HEK293T (cell line): ENCODE data around the gene RCAN2.

Experiments
- ARNT ChIP-seq: fragments of 450-650 bp; IDR thresholded peaks from 2 replicates; pipeline ENCODE4 v1.6.1; 2017; ENCODE audit warnings: mild to moderate bottlenecking
- BHLHE40 ChIP-seq: fragments of 450-650 bp; IDR thresholded peaks from 2 replicates; pipeline ENCODE4 v1.6.1; 2016; ENCODE audit warnings: mild to moderate bottlenecking, moderate library complexity, borderline replicate concordance
- CTBP1 ChIP-seq: fragments of 450-650 bp; IDR thresholded peaks from 2 replicates; pipeline ENCODE4 v1.6.1; 2016; ENCODE audit warnings: borderline replicate concordance
- ELF4 ChIP-seq: fragments of 450-650 bp; IDR thresholded peaks from 2 replicates; pipeline ENCODE4 v1.6.1; 2017; ENCODE audit warnings: antibody characterized with exemption
- FOXK2 ChIP-seq: fragments of 450-650 bp; IDR thresholded peaks from 2 replicates; pipeline ENCODE4 v1.6.1; 2016; ENCODE audit warnings: mild to moderate bottlenecking
- FOXM1 ChIP-seq: fragments of 450-650 bp; IDR thresholded peaks from 2 replicates; pipeline ENCODE4 v1.6.1; 2017; ENCODE audit warnings: mild to moderate bottlenecking, borderline replicate concordance
- HDGF ChIP-seq: fragments of 450-650 bp; IDR thresholded peaks from 2 replicates; pipeline ENCODE4 v1.6.1; 2017; ENCODE audit warnings: antibody characterized with exemption, borderline replicate concordance
- LEF1 ChIP-seq: fragments of 450-650 bp; IDR thresholded peaks from 2 replicates; pipeline ENCODE4 v1.6.1; 2017; ENCODE audit warnings: mild to moderate bottlenecking, borderline replicate concordance
- NFRKB ChIP-seq: fragments of 450-650 bp; IDR thresholded peaks from 2 replicates; pipeline ENCODE4 v1.6.1; 2016; ENCODE audit warnings: mild to moderate bottlenecking, moderate library complexity
- PKNOX1 ChIP-seq: fragments of 450-650 bp; IDR thresholded peaks from 2 replicates; pipeline ENCODE4 v1.6.1; 2016
- SP1 ChIP-seq: fragments of 450-650 bp; IDR thresholded peaks from 2 replicates; pipeline ENCODE4 v1.6.1; 2017
- SUZ12 ChIP-seq: fragments of 450-650 bp; IDR thresholded peaks from 2 replicates; pipeline ENCODE4 v1.6.1; 2016; ENCODE audit warnings: mild to moderate bottlenecking
- TARDBP ChIP-seq: fragments of 450-650 bp; IDR thresholded peaks from 2 replicates; pipeline ENCODE4 v1.6.1; 2016

GRCh38 chr6:46501136-46502089, 10.2 kb upstream of the RCAN2 start:
- no peak for TF ChIP-seq FOXM1
- no peak for TF ChIP-seq BHLHE40
- TF ChIP-seq SUZ12: no peak
- no peak for TF ChIP-seq TARDBP
- TF ChIP-seq LEF1: no peak
- no peak for TF ChIP-seq NFRKB
- no peak for TF ChIP-seq SP1
- TF ChIP-seq PKNOX1: no peak
- TF ChIP-seq ELF4: no peak
- no peak for TF ChIP-seq FOXK2
- no peak for TF ChIP-seq HDGF
- TF ChIP-seq CTBP1: no peak
- no peak for TF ChIP-seq ARNT
